GM08714 (cell line): ENCODE data around the gene ZSCAN31.
A peak's percentile ranks its signal among the peaks of the same experiment; 100 is the strongest.

Source experiments
- H3K4me3 ChIP-seq: fragments of 200-500 bp; sonication (Bioruptor generic); 2 replicates; pipeline ENCODE4 v1.5.1; 2014; ENCODE audit warnings: mild to moderate bottlenecking, low read length, inconsistent platforms
- ZNF274 ChIP-seq: IDR thresholded peaks from 2 replicates; pipeline ENCODE4 v1.6.1; 2012; ENCODE audit warnings: mild to moderate bottlenecking, low read depth, low read length

The ZSCAN31 gene

DNA sequence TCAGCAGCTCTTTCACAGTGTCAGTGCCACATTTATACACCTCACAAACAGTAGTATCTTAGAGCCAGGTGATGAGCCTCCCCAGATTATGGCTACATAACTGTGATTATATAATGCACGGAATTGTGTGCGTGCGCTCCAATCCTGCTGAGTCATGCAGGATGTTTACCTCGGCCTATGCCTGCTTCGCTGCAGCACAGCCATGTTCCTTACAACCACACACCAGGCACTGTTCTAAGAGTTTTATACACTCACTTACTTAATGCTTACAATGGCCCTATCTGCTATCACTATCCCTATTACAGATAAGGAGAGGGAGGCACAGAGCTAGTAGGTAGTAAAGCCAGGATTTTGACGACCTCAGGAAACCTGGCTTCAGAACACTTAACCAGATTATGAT, 21.1 kb upstream of the ZSCAN31 start:
- H3K4me3 ChIP-seq = no peak overlapping the region
- TF ChIP-seq ZNF274 = no peak

DNA sequence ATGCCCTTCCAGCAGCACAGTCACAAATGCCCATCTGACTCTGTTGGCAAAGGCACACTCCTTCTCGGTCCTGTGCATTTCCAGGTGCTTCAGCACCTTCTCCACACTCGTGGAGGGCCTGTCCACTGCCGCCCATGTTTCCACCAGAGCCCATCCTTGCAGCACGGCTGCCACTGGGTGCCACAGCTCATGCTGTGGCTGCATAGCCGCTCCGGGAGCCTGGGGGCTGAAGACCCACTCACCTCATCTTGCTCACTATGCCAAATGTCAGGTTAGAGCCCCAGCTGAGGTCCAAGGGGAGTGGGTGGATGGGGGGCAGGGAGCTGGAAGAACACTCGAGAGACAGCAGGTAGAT, 20.7 kb upstream of the ZSCAN31 start:
- no peak for TF ChIP-seq ZNF274
- H3K4me3 ChIP-seq = no peak overlapping the region

DNA sequence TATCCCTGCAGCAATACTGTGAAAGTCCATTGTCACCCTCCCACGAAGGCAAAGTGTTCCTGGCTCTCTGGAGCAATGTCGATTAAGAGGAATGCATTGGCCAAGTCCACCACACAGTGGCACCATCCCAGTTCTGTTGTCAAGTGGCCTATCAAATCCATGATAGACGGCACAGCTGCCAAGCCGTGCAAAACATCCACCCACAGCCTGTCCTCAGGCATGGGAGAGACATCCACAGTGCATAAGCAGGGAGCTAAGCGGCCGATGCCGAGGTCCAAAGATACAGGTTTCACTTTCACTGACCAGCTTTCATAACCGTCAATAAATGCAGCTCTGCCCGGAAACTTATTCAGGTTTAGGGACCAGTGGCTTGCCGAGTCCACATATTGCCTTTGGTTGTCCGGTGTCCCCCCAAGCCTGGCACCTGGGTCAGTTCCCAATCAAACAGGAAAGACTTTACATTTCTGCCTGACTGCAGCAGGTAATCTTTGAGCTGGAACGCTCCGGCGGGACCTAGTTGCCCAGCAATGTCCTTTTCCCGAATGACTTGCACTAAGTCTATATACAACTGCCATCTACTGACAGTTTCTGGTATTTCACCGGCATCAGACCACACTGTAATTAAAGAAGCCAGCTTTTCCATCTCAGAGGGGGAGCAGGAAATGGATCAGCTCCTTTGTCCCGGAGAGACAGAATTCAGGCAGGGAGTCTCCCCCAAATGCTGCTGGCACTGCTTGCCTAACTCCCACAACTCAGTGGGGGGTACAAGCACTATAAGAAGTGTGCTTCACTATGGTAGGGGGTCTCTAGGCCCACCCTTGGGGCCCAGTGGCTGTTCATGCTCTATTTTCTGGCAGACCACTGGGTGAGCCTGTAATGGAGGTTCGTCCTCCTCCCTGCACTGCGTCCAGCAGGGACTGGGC, 20.1 kb upstream of the ZSCAN31 start:
- peak overlapping the region; percentile 62; the same call in 1 of the 2 replicates for H3K4me3 ChIP-seq
- TF ChIP-seq ZNF274 = no peak

DNA sequence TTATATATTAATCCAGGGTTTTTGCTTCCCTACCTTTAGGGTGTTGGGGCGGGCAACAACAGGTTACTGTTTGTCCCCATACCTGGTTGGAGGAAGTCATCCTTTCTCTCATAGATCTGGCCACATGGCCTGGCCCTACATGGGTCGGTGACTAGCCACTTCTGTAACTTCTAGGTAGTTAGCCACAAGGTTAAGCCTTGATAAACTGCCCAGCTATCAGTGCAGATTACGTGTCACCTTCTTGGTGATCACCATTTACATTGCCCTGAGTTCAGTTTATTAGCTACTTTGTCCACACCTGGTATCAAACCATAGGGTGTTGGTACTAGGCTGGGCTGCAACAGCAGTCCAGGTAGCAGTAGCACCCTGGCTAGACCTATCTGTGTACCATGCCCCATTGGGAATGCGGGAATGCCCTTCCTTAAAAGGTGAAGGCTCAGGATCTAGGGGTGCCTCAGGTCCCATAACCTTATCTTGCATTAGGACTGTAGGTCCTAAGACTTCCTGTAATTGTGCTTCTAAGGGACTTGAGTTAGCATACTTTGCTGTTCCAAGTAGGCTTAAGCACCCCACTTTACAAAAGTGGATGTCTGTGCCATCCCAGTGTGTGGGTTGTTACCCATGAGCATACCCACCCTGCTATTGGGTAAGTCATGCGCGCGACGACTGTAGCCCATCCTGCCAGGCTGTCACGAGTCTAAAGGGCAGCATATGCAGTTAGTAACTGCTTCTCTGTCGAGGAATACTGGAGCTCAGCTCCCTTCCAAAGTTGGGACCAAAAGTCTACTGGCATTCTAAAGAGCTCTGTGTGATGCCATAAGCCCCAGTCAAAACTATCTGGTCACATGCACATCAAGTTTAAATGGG, 19.0 kb upstream of the ZSCAN31 start:
- no peak overlapping the region for H3K4me3 ChIP-seq
- no peak for TF ChIP-seq ZNF274

GRCh38 chr6:28353981-28354676, 18.2 kb upstream of the ZSCAN31 start:
- H3K4me3 ChIP-seq = no peak overlapping the region
- no peak for TF ChIP-seq ZNF274

DNA sequence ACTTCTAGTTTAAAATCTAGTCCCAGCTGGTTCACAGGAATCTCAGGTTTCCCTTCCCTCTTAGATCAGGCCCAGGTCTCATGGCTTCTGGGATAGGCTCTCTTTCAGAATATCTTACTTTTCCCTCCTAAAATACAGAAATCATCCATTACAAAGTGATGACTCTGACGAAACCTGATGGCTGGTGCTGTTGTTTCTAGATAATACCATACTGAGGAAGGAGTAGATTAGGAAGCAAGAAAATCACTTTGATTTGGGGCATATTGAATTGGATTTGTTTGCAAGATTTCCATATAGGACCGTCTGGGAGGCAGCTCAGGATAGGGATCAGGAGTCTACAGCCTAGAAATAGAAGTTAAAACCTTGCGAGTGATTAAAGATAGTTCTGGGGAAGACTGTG, 17.4 kb upstream of the ZSCAN31 start:
- no peak for TF ChIP-seq ZNF274
- H3K4me3 ChIP-seq = no peak overlapping the region

GRCh38 chr6:28351493-28351925, 15.6 kb upstream of the ZSCAN31 start:
- H3K4me3 ChIP-seq = peak overlapping the region; percentile 41
- TF ChIP-seq ZNF274 = no peak

DNA sequence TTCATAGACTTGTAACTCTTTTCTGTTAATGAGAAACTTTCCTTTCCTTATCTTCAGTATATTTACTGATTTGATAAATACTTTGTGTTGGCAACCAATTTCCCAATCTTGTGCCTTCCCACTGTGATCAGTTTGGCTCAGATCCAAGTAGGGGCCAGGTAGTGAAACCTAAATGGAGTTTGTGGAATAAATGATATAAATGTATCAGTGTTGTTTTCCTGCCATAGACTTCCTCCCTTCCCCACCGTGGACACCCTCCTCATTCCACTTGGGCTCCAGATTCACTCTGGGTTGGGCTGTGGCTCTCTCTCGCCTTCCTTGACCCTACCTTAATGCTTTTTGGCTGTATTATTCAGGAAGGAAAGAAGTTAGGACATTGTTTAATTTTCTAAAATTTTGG, 15.1 kb upstream of the ZSCAN31 start:
- no peak for TF ChIP-seq ZNF274
- peak overlapping the region; percentile 68 for H3K4me3 ChIP-seq

- no peak for TF ChIP-seq ZNF274
- H3K4me3 ChIP-seq = peak within 1 kb of the TSS; percentile 68
Observed at GRCh38 chr6:28349892-28350737, 14.2 kb upstream of the ZSCAN31 start, which contains the start of gene ZKSCAN3. Gene ZKSCAN3, plus strand, starts transcription at chr6:28349947. Its CDS starts 9,640 bp downstream, at chr6:28359587.

DNA sequence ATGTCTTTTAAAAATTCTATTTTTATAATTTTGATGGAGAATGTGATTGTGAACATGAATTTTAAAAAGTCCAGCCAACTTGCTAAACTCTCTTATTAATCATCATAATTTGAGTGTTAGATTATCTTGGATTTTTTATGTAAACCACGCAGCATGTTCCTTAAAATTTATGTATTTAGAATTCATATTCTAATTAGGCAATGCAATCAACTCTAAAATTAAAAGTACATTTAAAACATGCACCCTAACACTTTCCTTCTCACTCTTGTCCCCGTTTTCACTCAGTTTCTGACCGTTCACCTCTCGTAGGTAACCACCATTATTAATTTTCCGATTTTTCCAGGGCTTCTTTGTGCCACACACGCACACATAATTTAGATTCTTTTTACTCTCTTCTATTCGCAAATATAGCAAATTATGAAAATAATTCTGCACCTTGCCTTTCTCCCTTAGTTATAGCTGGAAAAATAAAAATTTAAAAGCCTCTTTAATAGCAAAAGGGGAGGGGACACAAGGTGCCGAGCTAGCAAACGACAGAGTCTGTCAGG, 13.5 kb upstream of the ZSCAN31 start:
- TF ChIP-seq ZNF274 = no peak
- H3K4me3 ChIP-seq = peak overlapping the region; percentile 68

GRCh38 chr6:28347119-28347518, 11.2 kb upstream of the ZSCAN31 start:
- no peak for TF ChIP-seq ZNF274
- H3K4me3 ChIP-seq = no peak overlapping the region

DNA sequence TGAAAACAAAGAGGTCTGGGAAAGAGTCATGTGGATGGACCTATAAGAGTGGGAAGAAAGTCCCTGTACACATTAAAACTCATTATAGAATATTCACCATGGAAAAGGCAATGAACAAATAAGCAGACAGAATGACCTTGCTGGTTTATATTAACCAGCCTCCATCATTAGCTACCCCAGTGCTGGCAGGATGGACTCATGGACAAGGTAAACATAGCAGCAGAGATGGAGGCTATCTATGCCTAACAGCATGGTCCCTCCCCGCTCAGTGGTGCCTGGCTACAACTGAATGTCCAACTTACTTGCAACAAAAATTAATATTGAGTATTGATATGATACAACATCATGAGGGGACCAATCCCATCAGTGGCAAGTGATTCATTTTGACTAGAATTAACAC, 9.3 kb upstream of the ZSCAN31 start:
- no peak overlapping the region for H3K4me3 ChIP-seq
- TF ChIP-seq ZNF274 = no peak
